Neural cell (in vitro differentiated cells): Measurements from ENCODE around the gene MYH1. TPM values are rescaled to one million over a fixed set of nuclear protein-coding genes. Genes with fewer than 3 reads are reported as not detected.

Experiments
- H2AFZ ChIP-seq: fragments of 200-600, 300-800 bp; sonication (generic), shearing (Covaris generic); 2 replicates; pipeline ENCODE4 v1.6.0; 2014; ENCODE audit warnings: low read depth, mild to moderate bottlenecking, antibody characterized with exemption, low read length, moderate library complexity
- H3F3A ChIP-seq: fragments of 200-600 bp; shearing (Covaris generic); 2 replicates; pipeline ENCODE4 v1.6.1; 2016; ENCODE audit warnings: mild to moderate bottlenecking, moderate library complexity, mixed read lengths, antibody characterized with exemption, low read length; ENCODE audit not compliant: insufficient read depth, poor library complexity, severe bottlenecking
- H3K27ac ChIP-seq: fragments of 200-600, 300-800 bp; sonication (generic), shearing (Covaris generic); 2 replicates; pipeline ENCODE4 v1.5.1; 2014; ENCODE audit warnings: mild to moderate bottlenecking, low read length, moderate library complexity
- H3K27me3 ChIP-seq: fragments of 300-800, 200-600 bp; sonication (generic), shearing (Covaris generic); 2 replicates; pipeline ENCODE4 v1.6.0; 2014; ENCODE audit warnings: mild to moderate bottlenecking, low read depth, low read length, moderate library complexity; ENCODE audit not compliant: insufficient read depth
- H3K36me3 ChIP-seq: fragments of 300-800, 200-600 bp; sonication (generic), shearing (Covaris generic); 2 replicates; pipeline ENCODE4 v1.5.1; 2014; ENCODE audit warnings: mild to moderate bottlenecking, antibody characterized with exemption, low read length, moderate library complexity; ENCODE audit not compliant: insufficient read depth
- H3K4me2 ChIP-seq: fragments of 300-800, 200-600 bp; sonication (generic), shearing (Covaris generic); 2 replicates; pipeline ENCODE4 v1.6.0; 2014; ENCODE audit warnings: mild to moderate bottlenecking, low read length
- H3K4me3 ChIP-seq: fragments of 300-800, 200-600 bp; sonication (generic), shearing (Covaris generic); 2 replicates; pipeline ENCODE4 v1.5.1; 2014; ENCODE audit warnings: mild to moderate bottlenecking, low read length, moderate library complexity
- H3K79me2 ChIP-seq: fragments of 200-600 bp; shearing (Covaris generic); replicated peaks from 2 replicates; pipeline ENCODE4 v1.6.0; 2014; ENCODE audit warnings: mild to moderate bottlenecking, low read length, moderate library complexity; ENCODE audit not compliant: insufficient read depth
- H3K9ac ChIP-seq: fragments of 300-800, 200-600 bp; sonication (generic), shearing (Covaris generic); 2 replicates; pipeline ENCODE4 v1.6.1; 2016; ENCODE audit warnings: mild to moderate bottlenecking, low read length, mixed read lengths
- H3K9me2 ChIP-seq: fragments of 200-600 bp; shearing (Covaris generic); 2 replicates; pipeline ENCODE4 v1.6.1; 2016; ENCODE audit warnings: mild to moderate bottlenecking, low read length, mixed read lengths; ENCODE audit not compliant: insufficient read depth
- H3K9me3 ChIP-seq: fragments of 200-600, 300-800 bp; sonication (generic), shearing (Covaris generic); 2 replicates; pipeline ENCODE4 v1.6.1; 2016; ENCODE audit warnings: mild to moderate bottlenecking, mixed run types, low read length, moderate library complexity, mixed read lengths
- H4K20me1 ChIP-seq: fragments of 200-600 bp; shearing (Covaris generic); 2 replicates; pipeline ENCODE4 v1.6.1; 2016; ENCODE audit warnings: mild to moderate bottlenecking, mixed run types; ENCODE audit not compliant: insufficient read depth
- EP300 ChIP-seq: fragments of 450-650 bp; conservative IDR thresholded peaks from 2 replicates; pipeline ENCODE4 v1.6.1; 2014; ENCODE audit warnings: antibody characterized with exemption, mild to moderate bottlenecking, moderate library complexity; ENCODE audit not compliant: poor library complexity, severe bottlenecking
- EZH2 ChIP-seq: fragments of 200-600, 300-800 bp; shearing (Covaris generic), sonication (generic); IDR thresholded peaks from 2 replicates; pipeline ENCODE4 v1.6.1; 2014; ENCODE audit warnings: antibody characterized with exemption, low read length, borderline replicate concordance, mild to moderate bottlenecking; ENCODE audit not compliant: insufficient read depth, poor library complexity, severe bottlenecking
- POLR2AphosphoS5 ChIP-seq: IDR thresholded peaks from 2 replicates; pipeline ENCODE4 v1.6.1; 2012
- RAD21 ChIP-seq: fragments of 450-650 bp; conservative IDR thresholded peaks from 2 replicates; pipeline ENCODE4 v1.6.1; 2014; ENCODE audit warnings: antibody characterized with exemption, mild to moderate bottlenecking, moderate library complexity
- REST ChIP-seq: IDR thresholded peaks from 2 replicates; pipeline ENCODE4 v1.6.1; 2012; ENCODE audit warnings: borderline replicate concordance
- TAF1 ChIP-seq: IDR thresholded peaks from 2 replicates; pipeline ENCODE4 v1.6.1; 2012; ENCODE audit warnings: low read depth
- polyA plus RNA-seq: library from polyadenylated mRNA; depleted of rRNA; stranded (reverse); fragments of >200 nt; gene quantifications from 2 replicates; pipeline ENCODE4 v1.2.3, GENCODE V29; 2014
- TF ChIP-seq, protein P1 (sequence below): fragments of 450-650 bp; IDR thresholded peaks from 2 replicates; pipeline ENCODE4 v1.5.1; 2014; ENCODE audit warnings: antibody characterized with exemption, mild to moderate bottlenecking, moderate library complexity; ENCODE audit not compliant: poor library complexity, severe bottlenecking

MYH1 gene
- polyA plus RNA-seq, 1 donor from 2014 or later, result not detected

GRCh38 chr17:10447026-10447931, 71.1 kb downstream of the MYH1 start:
- no peaks in the 10 kb centered on the region for H3K27me3 ChIP-seq
- no peak overlapping the region for H3K4me3 ChIP-seq
- H3K27ac ChIP-seq, result no peak overlapping the region
- H3K9me2 ChIP-seq, result no peaks in the 10 kb centered on the region
- no peaks in the 10 kb centered on the region for H3K36me3 ChIP-seq
- H3K79me2 ChIP-seq, result no peaks in the 10 kb centered on the region
- H3F3A ChIP-seq, result no peaks in the 10 kb centered on the region
- no peak overlapping the region for H3K4me2 ChIP-seq
- H2AFZ ChIP-seq, result no peak overlapping the region
- no peaks in the 10 kb centered on the region for H4K20me1 ChIP-seq
- H3K9ac ChIP-seq, result no peak overlapping the region
- TF ChIP-seq RAD21 (no peak), POLR2AphosphoS5 (no peak), EZH2 (no peak), TAF1 (no peak), EP300 (no peak), REST (no peak)
- TF ChIP-seq, protein P1, sequence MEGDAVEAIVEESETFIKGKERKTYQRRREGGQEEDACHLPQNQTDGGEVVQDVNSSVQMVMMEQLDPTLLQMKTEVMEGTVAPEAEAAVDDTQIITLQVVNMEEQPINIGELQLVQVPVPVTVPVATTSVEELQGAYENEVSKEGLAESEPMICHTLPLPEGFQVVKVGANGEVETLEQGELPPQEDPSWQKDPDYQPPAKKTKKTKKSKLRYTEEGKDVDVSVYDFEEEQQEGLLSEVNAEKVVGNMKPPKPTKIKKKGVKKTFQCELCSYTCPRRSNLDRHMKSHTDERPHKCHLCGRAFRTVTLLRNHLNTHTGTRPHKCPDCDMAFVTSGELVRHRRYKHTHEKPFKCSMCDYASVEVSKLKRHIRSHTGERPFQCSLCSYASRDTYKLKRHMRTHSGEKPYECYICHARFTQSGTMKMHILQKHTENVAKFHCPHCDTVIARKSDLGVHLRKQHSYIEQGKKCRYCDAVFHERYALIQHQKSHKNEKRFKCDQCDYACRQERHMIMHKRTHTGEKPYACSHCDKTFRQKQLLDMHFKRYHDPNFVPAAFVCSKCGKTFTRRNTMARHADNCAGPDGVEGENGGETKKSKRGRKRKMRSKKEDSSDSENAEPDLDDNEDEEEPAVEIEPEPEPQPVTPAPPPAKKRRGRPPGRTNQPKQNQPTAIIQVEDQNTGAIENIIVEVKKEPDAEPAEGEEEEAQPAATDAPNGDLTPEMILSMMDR, result no peak
- no peaks in the 10 kb centered on the region for H3K9me3 ChIP-seq

Other genes starting within 250 kb of the MYH1 start
- 0.05 TPM in 1 of 2 replicates, not detected in the other for gene MYH13, start 145.5 kb downstream of the MYH1 start, polyA plus RNA-seq
- gene MYH8, start 96.6 kb downstream of the MYH1 start, polyA plus RNA-seq, result 3.0 and 3.7 TPM in 2 replicates
- gene MYH4, start 49.0 kb downstream of the MYH1 start, polyA plus RNA-seq, result not detected in 2 replicates
- gene MYH2, start 31.1 kb upstream of the MYH1 start, polyA plus RNA-seq, result 0.04 TPM in 1 of 2 replicates, not detected in the other
- gene MYH3, start 138.8 kb upstream of the MYH1 start, polyA plus RNA-seq, result 0.74 and 3.2 TPM in 2 replicates
- gene SCO1, start 179.0 kb upstream of the MYH1 start, polyA plus RNA-seq, result 24.1 and 28.8 TPM in 2 replicates
- 19.2 and 22.3 TPM in 2 replicates for gene ADPRM, start 179.1 kb upstream of the MYH1 start, polyA plus RNA-seq
- gene TMEM220, start 211.5 kb upstream of the MYH1 start, polyA plus RNA-seq, result 0.08 TPM in 1 of 2 replicates, not detected in the other